NCI-H1436 treated with DMSO at 0.1 percent for 48 hours (cell line): ENCODE results near the gene MRTFB.

Source experiments
- DNase-seq: peaks from one replicate; lab custom pipeline; 2025; lab: John Stamatoyannopoulos, UW

Gene MRTFB

DNA sequence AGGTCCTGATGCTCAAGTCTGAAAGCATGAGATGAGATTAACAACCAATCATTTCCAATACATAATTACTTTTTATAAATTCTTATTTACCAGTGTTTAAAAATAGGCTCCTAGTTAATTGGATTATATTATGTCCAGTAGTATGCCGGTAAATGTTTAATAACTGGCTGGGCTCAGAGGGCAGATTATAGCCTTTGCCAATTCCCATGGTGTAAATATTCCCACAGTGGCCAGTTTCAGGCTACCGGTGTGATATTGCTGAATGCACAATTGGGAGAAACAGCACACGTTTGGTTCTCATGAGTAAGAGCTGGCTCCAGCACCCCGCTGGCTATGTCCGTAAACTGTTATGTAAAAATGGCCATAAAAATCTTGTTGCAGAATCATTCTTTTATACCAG is 167.6 kb downstream of the MRTFB start:
- DNase-seq = no peak

- DNase-seq = no peak
Observed at GRCh38 chr16:14239791-14240190, 168.7 kb downstream of the MRTFB start.

GRCh38 chr16:14240219-14240843 is 169.2 kb downstream of the MRTFB start:
- DNase-seq = no peak

DNA sequence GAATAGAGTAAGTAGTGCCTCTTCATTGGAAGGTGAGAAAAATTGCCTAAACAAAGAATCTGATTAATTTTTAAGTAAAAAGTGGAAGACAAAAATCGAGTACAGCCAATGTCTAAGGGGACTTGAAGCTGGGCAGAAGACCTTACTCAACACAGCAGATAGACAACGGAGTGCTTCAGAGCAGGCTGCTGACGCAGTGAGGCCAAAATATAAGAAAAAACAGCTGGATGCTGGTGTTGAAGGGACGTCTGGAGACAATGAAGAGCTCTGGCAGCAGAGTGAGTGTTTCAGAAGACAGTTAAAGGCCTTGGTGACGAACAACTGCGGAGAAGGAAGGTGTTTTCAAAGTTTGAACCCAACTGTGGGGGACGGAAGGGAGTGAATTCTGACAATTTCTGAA is 169.8 kb downstream of the MRTFB start:
- no peak for DNase-seq

DNA sequence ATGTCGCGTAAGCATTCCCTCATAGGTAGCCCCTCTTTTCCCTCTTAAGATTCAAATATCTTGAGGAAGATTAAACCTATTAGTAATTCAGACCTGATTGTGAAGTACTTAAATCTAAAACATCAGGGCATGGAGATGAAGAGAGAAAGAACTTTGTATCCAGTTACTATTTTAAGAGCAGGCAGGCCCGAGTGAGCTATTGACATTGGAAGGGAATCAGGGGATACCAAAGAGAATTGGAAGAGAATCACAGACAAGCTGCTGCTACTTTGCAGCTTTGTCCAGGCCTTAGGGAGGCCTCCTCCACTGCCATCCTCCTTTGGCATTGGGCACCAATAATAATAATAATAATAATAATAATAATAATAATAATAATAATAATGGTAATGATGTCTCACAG is 170.5 kb downstream of the MRTFB start:
- no peak for DNase-seq

- no peak for DNase-seq
Observed at GRCh38 chr16:14242769-14243168, 171.7 kb downstream of the MRTFB start.

DNA sequence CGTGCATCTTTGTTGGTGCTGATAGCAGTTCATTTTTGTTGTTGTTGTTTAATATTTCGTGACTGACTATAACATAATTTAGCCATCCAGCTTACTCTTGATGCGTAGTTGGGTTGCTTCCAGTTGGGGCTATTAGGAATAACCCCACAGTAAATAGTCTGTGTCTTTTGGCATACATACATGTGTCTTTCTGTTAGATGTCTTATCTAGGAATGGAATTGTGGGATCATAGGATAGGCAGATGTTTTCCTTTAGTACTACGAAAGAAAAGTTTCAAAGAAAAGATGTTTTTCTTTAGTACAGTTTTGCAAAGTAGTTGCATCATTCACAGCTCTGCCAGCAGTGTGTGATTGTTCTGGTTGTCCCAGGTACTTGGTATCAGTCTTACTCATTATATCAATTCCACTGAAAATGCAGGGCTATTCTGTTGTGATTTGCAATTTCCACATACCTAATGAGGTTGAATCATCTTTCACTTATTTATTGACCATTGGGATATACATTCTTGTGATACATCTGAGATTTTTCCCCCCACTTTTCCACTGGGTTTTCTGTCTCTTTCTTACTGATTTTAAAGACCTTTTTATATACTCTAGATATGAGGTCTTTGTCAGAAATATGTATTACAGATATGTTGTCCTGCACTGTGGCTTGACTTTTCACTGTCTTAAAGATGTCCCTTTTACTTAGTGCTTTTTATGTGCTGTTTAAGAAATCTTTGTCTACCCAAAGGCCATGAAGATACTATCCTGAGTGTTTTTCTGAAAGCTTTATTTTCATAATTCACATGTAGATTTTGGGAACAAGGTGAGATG is 173.3 kb downstream of the MRTFB start:
- no peak for DNase-seq

- no peak for DNase-seq
Observed at GRCh38 chr16:14248791-14249190, 177.7 kb downstream of the MRTFB start.

DNA sequence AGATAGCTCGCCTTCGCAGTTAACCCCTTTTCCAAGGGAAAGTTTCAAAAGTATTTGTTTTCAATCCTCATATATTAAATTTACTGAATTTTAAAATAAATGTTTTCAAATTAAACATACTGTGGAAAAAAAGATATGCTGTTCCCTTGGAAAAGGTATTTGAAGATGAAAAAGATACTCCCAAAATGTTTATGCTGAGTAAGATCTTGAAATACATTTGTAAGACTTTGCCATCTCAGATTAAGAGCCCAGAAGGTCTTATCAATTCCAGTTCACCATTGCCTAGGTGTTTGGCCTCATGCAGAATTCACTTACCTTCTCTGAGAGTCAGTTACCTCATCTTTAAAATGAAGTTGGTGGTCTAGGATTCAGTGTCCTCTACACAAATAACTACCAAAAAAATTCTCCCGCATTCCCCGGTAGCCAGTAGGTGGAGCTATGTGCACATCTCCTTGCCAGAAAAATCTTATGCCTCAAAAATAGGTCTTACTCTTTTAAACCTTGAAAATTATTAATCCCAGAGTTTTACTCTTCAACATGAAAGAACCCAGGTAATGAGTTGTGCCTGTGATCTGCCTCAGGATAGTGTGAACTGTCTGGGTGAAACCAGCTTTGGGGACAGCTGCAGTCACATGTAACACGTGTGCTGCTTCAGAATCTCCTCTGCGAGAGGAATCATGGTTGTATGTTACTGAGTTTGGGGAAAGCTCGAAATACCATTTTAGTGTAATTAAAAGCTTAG is 178.3 kb downstream of the MRTFB start:
- no peak for DNase-seq

GRCh38 chr16:14251419-14251818 is 180.3 kb downstream of the MRTFB start:
- no peak for DNase-seq

DNA sequence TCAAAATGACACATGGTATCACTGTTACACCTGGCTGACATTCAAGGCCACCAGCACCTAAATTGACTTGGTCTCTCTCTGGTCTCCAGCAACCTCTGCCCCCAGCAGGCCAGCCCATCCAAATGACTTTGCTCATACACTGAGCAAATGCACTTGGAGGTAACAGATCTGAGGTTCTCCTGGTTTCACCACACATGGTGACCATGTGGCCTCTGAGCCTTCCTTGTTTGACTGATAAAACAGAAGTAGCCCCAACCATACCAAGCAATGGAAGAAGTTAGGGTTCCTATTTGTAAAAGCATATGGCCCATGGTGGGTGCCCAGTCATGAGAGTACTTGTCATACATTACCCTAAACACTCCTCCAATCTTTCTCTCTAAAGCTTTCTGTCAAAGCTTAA is 181.7 kb downstream of the MRTFB start:
- no peak for DNase-seq

- no peak for DNase-seq
Observed at GRCh38 chr16:14263011-14263410, 191.9 kb downstream of the MRTFB start.

- DNase-seq = no peak
Observed at GRCh38 chr16:14263769-14264168, 192.7 kb downstream of the MRTFB start.

GRCh38 chr16:14264327-14264943 is 193.3 kb downstream of the MRTFB start:
- no peak for DNase-seq

DNA sequence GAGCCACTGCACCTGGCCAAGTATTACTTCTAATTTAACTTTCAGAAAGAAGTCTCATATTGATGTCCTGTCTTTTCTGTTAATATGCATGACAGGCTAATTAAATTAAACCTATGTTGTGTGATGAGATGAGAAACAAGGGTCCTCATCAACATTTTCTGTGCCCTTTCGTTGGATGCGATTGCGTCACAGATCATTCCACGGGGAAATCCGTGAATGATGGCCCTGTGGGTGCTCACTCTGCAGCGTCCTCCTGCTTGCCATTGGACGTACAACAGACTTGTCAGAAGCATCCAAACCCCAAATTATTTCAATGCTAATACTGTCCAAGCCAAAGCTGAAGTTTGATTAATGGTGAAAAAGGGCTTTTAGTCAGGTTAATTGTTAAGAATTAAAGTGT is 197.0 kb downstream of the MRTFB start:
- DNase-seq = no peak

- DNase-seq = no peak
Observed at GRCh38 chr16:14275934-14276333, 204.8 kb downstream of the MRTFB start.

DNA sequence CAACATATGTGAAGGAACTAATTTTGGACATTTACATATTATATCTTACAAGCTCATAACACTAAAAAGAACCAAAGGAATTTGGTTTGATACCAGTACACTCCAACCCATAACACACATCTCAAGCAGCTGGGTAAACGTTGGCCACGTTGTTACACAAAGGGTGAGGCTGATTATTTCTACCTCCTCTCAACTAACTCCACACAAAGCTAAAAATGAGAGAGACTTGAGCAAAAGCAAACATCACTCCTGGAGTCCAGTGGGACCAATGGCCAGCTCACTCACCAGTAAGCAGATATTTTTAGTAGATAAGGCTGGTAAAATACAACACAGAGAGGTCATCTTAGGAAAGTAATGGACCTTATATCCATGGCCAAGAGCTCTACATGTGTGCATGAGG is 207.6 kb downstream of the MRTFB start:
- no peak for DNase-seq

DNA sequence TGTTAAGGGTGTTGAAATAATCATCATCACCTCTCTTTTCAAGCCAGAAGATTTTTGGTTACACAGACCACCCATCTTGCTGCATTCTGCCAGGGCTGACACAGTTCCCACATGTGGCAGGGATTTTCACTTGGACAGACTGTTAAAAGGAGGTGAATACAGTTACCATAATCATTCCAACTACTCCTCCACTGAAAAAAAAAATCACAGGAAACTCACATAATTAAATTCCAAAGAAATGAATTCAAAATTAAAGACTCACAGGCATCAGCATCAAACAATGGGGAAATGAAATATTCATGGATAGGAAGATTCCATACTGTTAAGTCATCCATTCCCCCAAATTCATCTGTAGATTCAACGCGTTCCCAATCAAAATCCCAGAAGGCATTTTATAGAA is 209.4 kb downstream of the MRTFB start:
- DNase-seq = no peak

GRCh38 chr16:14283786-14284185 is 212.7 kb downstream of the MRTFB start:
- no peak for DNase-seq

- no peak for DNase-seq
Observed at GRCh38 chr16:14284371-14284770, 213.3 kb downstream of the MRTFB start.

DNA sequence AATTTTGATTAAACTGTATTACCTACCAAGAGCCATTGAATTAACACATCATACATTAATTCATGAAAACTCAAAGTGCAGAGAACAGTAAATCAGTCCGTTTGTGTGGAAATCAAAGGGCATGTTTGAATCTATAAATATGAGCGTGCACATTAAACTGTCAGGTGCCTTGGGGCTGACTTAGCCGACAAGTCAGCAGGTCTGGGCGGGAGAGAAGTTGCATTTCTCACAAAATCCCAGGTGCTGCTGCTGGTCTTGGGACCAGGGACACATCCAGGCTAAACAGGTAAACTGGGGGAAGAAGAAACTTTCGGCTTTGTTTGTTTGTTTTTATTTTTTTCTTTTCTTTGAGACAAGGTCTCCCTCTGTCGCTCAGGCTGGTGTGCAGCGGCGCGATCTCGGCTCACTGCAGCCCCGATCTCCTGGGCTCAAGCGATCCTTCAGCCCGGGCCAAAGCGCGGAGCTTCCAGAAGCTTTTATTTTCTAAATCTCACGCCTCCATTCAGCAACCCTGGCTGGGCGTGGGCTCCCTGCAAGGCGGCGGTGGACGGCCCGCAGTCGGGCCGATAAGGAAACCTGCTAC is 213.9 kb downstream of the MRTFB start:
- DNase-seq = no peak
